Measurements from ENCODE around the gene DPYD.
A peak's percentile ranks its signal among the peaks of the same experiment; 100 is the strongest.

DPYD gene

DNA sequence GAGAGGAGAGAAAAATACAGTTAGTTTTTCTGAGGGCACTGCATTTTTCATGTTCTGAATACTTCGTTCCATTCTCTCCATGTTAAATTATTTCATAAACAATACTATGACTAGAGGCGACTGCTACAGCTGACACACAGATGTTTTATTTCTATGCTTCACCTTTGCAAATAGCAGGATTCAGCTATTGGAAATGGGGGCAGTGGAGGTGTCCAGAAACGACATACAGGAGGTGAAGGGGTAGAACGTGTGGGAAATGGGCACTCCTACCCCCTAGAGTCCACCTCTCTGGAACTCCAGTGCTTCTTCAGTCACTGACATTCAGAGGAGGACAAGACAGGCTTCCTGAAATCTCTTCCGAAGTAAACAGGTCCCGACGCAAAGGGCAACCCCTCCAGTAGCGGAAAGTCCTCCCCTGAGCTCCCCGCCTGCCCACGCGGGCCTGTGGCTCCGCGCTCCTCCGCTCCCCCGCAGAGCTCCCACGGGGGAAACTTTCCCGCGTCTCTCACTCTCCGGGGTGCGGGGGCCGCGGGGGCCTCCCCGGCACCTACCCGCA is 480 bp downstream of the DPYD start:
- no peak for DNase-seq (ENCODE audit: extremely low read depth, low read depth)
- H3K4me3 ChIP-seq (replicated peaks; ENCODE audit: low read depth, low read length), result peak overlapping the region; percentile 80
- TF ChIP-seq, protein P1, sequence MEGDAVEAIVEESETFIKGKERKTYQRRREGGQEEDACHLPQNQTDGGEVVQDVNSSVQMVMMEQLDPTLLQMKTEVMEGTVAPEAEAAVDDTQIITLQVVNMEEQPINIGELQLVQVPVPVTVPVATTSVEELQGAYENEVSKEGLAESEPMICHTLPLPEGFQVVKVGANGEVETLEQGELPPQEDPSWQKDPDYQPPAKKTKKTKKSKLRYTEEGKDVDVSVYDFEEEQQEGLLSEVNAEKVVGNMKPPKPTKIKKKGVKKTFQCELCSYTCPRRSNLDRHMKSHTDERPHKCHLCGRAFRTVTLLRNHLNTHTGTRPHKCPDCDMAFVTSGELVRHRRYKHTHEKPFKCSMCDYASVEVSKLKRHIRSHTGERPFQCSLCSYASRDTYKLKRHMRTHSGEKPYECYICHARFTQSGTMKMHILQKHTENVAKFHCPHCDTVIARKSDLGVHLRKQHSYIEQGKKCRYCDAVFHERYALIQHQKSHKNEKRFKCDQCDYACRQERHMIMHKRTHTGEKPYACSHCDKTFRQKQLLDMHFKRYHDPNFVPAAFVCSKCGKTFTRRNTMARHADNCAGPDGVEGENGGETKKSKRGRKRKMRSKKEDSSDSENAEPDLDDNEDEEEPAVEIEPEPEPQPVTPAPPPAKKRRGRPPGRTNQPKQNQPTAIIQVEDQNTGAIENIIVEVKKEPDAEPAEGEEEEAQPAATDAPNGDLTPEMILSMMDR (IDR thresholded peaks at IDR 0.05; ENCODE audit: low read depth, low read length, missing control alignments), result no peak

DNA sequence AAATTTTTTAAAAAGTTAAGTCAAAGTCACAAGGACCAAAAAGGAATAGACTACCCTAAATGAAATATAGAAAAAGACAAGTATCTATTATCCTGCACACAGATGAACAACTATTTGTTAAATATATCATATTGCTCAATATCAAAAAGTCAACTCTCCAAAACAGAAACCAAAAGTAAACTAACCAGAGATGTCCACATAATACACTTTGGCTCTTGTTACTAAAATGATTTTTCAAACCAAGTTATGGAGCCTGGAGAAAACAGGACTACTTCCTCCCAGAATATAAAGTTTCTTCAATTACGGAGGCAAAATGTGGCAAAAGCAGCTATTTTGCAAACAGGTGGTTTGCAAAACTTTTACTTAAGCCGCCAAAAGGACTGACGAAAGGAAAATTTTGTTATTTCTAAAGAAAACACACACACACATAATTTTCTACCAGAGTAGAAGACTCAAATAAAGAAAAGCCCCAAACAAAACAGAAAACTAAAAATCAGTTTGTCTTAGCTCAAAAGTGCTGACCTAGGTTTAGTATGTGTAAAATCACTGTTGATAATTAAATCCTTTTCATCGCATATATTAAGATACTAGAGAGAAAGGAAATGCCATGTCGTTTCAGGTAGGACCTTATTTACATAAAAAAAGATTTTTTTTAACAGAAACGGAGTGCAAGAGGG is 1.1 kb downstream of the DPYD start:
- DNase-seq (ENCODE audit: extremely low read depth, low read depth), result no peak
- TF ChIP-seq, protein P1 (IDR thresholded peaks at IDR 0.05; ENCODE audit: low read depth, low read length, missing control alignments), result no peak
- H3K4me3 ChIP-seq (replicated peaks; ENCODE audit: low read depth, low read length), result peak overlapping the region; percentile 80

DNA sequence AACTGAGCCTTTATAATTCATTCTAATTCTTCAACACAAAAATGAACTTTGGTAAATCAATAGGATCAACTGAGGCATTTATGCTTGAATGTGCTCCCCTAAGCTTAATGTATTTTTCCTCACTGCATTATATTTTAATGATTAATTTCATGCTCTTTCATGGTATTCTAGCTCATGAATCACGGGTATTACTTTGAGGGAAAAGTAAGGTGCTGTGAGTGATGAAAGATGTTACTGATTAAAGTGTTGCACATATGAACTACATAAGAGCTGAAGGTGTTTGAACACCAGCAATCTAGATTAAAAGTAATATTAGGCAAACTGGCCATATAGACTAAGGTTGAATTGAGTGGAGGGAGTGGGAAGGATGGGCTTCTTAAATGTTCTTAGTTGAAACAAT is 1.9 kb downstream of the DPYD start:
- peak overlapping the region; percentile 80; the same call in 1 of the 2 replicates for H3K4me3 ChIP-seq (replicated peaks; ENCODE audit: low read depth, low read length)
- no peak for DNase-seq (ENCODE audit: extremely low read depth, low read depth)
- TF ChIP-seq, protein P1 (IDR thresholded peaks at IDR 0.05; ENCODE audit: low read depth, low read length, missing control alignments), result no peak

DNA sequence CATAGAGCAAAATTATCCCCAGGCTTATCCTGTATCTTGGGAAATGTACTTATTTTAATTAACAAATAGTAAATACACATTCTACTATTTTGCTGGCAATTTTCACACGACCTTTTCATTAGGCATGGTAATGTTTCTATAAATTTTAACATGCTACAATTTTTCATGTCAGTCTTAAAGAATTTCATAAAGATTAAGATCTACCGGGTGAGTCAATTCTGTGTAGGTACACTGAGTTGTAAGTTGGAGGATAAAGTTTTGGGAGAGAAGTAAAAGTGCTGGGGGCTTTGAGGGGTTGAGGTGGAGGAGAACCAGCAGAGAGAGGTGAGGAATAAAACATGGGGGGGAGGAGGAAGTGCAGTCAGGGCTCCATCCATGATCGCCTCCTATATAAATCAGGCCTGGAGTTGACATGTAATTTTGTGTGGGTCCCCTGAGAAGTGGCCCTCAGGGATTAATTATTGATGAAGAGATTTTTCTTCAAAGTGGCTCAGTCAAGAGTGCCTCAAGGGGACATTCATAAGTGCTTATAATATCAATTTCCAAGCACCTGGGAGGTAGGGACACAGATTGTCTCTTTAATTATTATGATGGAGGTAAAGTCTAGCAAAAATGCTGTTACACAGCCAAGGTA is 7.2 kb downstream of the DPYD start:
- DNase-seq (ENCODE audit: extremely low read depth, low read depth), result no peak
- TF ChIP-seq, protein P1 (IDR thresholded peaks at IDR 0.05; ENCODE audit: low read depth, low read length, missing control alignments), result no peak
- no peak overlapping the region for H3K4me3 ChIP-seq (replicated peaks; ENCODE audit: low read depth, low read length)

DNA sequence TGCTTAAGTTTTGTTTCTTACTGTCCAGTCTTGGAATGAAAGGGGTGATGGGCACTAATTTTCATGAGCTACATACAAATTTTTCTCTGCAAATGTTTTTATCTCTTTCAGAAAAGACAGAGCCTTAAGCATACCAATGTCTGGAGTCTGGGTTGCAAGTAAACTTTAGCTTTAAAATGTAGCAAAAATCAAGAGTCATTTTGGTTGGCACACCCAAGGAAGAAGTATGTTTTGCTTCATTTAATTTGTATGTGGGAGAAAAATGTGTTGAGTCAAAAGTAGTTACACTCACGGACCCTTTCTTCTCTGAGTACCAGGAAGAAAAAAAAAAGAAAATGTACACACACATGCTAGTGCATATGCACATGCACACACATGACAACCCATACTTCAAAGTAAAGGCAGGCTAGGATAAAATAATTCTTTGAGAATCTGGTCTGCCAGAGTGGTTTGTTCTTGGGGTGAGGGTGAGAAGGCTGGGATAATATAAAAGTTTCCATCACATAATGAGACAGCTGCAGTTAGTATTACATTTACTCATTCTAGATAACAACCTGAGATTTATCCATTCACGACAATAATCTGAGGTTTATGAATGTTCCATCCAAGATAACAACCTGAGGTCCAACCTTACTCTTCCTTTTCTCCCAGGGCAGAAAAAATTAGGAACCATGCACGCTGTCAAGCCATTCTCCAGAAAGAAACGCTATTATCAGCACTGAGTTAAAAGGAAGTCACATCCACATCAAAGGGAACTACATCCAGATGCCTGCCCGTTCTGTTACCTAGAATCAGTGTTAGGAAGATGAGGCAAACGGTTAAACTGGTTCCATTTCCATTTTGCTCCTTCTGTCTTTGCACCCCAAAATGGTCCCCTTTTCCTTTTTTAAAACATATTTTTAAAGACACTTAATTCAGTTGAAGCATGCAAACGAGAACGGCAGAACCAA is 9.3 kb downstream of the DPYD start:
- DNase-seq (ENCODE audit: extremely low read depth, low read depth), result no peak
- no peak overlapping the region for H3K4me3 ChIP-seq (replicated peaks; ENCODE audit: low read depth, low read length)
- TF ChIP-seq, protein P1 (IDR thresholded peaks at IDR 0.05; ENCODE audit: low read depth, low read length, missing control alignments), result no peak

DNA sequence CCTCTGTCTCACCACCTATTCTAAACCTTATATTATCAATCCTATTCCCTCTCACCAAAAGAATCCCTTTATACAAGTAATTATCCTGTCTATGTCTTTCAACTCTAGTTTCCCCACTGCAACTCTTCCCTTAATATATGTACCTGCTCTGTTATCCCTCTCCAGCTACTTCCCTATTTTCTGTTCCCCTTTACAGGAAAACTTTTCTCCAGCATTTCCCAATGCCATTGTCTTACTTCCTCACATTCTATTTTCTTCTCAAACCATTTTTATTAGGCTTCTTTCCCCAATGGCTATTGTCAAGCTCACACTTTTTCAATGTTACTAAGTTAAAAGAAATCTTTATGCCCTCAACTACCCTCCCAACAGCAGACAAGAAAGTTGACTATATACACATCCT is 11.6 kb downstream of the DPYD start:
- TF ChIP-seq, protein P1 (IDR thresholded peaks at IDR 0.05; ENCODE audit: low read depth, low read length, missing control alignments), result no peak
- no peak for DNase-seq (ENCODE audit: extremely low read depth, low read depth)
- no peak overlapping the region for H3K4me3 ChIP-seq (replicated peaks; ENCODE audit: low read depth, low read length)

All from HFF-Myc (cell line).